RWPE2 (cell line): ENCODE results near the gene C19orf67.

Source experiments
- ATAC-seq: fragments of 200-7000 bp; cut with Tn5 transposase; 3 replicates; pipeline ENCODE4 v1.9.1; 2021; ENCODE audit warnings: low read depth
- DNase-seq: peaks from one replicate; pipeline ENCODE4 v3.0.0-alpha.2; 2020; ENCODE audit warnings: low spot score
- H3K27ac ChIP-seq: fragments of 450-650 bp; 2 replicates; pipeline ENCODE4 v1.5.1; 2017; ENCODE audit warnings: mild to moderate bottlenecking; ENCODE audit not compliant: poor library complexity, severe bottlenecking
- H3K27me3 ChIP-seq: fragments of 250-450 bp; sonication (Bioruptor Pico); 2 replicates; pipeline ENCODE4 v1.5.1; 2021; ENCODE audit warnings: mild to moderate bottlenecking, moderate library complexity; ENCODE audit not compliant: insufficient read depth, poor library complexity, severe bottlenecking
- H3K36me3 ChIP-seq: fragments of 250-450 bp; sonication (Bioruptor Pico); 2 replicates; pipeline ENCODE4 v1.5.1; 2020; ENCODE audit warnings: low read depth, mild to moderate bottlenecking, moderate library complexity
- H3K4me1 ChIP-seq: fragments of 250-450 bp; sonication (Bioruptor Pico); 2 replicates; pipeline ENCODE4 v1.5.1; 2021; ENCODE audit warnings: mild to moderate bottlenecking, moderate library complexity; ENCODE audit not compliant: insufficient read depth, poor library complexity, severe bottlenecking
- H3K4me3 ChIP-seq: fragments of 250-450 bp; sonication (Bioruptor Pico); 2 replicates; pipeline ENCODE4 v1.5.1; 2021; ENCODE audit warnings: mild to moderate bottlenecking, moderate library complexity; ENCODE audit not compliant: severe bottlenecking
- H3K9me3 ChIP-seq: fragments of 250-450 bp; sonication (Bioruptor Pico); 2 replicates; pipeline ENCODE4 v1.5.1; 2021; ENCODE audit warnings: mild to moderate bottlenecking, moderate library complexity; ENCODE audit not compliant: severe bottlenecking
- TF ChIP-seq, protein P1 (sequence below): fragments of 450-650 bp; IDR thresholded peaks from one replicate; pipeline ENCODE4 v1.5.1; 2017; ENCODE audit warnings: mild to moderate bottlenecking, moderate library complexity; ENCODE audit not compliant: poor library complexity, severe bottlenecking

C19orf67 gene

DNA sequence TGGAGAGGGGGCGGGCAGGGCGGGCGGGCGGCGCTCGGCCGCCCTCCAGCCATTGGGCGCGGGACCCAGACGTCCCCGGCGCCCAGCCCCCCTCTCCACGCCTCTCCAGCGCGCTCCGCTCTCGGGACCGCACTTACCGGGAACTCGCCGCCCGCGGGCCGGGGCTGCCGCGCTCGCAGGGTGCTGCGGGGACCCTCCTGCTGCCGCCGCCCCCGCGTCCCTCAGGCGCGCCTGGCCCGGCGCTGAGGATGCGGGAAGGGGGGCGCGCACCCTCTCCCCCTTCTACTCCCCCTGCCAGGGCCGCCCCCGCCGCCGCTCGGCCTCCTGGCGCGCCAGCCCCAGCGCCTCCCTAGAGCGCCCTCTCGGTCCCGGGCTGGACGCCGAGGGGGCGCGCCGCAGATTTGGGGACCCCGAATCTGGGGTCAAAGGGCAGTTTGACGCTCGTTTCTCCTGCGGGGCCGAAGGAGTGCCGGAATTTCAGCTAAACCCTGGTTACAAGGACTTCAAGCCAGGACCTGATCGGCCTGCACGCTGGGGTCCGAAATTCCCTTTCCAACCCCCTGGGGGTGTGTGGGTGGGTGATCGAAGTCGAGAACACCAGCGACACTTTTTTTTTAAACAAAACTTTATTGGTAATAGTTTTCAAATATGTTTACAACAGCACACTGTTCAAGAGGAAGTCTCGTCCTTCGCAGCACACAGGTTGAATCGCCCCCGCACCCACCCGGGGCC, 5.7 kb upstream of the C19orf67 start:
- DNase-seq: no peak
- ATAC-seq: peak; percentile 73
- Histone ChIP-seq H3K4me3 (peak overlapping the region; percentile 70), H3K27ac (peak overlapping the region; percentile 67), H3K36me3 (peaks cover 20% of the 10 kb centered on the region), H3K27me3 (no peaks in the 10 kb centered on the region), H3K4me1 (no peaks in the 10 kb centered on the region), H3K9me3 (no peaks in the 10 kb centered on the region)
- TF ChIP-seq, protein P1, sequence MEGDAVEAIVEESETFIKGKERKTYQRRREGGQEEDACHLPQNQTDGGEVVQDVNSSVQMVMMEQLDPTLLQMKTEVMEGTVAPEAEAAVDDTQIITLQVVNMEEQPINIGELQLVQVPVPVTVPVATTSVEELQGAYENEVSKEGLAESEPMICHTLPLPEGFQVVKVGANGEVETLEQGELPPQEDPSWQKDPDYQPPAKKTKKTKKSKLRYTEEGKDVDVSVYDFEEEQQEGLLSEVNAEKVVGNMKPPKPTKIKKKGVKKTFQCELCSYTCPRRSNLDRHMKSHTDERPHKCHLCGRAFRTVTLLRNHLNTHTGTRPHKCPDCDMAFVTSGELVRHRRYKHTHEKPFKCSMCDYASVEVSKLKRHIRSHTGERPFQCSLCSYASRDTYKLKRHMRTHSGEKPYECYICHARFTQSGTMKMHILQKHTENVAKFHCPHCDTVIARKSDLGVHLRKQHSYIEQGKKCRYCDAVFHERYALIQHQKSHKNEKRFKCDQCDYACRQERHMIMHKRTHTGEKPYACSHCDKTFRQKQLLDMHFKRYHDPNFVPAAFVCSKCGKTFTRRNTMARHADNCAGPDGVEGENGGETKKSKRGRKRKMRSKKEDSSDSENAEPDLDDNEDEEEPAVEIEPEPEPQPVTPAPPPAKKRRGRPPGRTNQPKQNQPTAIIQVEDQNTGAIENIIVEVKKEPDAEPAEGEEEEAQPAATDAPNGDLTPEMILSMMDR: peak; percentile 33

DNA sequence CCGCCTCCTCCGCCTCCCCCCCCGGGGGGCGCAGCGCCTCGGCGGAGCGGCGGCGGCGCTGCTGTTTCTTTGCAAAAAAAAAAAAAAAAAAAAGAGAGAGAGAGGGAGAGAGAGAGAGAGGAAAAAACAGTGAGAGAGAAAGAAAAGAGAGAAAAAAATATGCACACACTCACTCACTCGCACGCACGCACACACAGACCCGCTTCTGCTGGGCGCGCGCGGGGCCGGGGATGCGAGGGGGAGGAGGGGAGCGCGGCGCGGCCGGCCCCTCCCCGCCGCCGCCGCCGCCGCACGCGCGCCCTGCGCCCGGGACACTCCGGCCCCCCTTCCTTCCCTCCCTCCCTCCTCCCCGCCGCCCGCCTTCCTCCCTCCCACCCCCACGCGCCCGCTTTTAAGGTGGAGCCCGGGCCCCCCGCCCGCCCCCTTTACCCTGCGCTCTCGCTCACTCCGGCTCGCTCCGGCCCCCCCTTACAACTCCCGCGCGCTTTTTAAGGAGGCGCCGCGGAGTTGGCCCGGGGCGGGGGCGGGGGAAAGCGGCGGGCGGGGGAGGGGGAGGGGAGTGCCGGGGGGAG, 5.0 kb upstream of the C19orf67 start, which contains the start of gene SAMD1:
TSS of gene SAMD1 (minus strand) at position 243 of the 572 bp plus-strand sequence.
- peak; percentile 54 for ATAC-seq

DNA sequence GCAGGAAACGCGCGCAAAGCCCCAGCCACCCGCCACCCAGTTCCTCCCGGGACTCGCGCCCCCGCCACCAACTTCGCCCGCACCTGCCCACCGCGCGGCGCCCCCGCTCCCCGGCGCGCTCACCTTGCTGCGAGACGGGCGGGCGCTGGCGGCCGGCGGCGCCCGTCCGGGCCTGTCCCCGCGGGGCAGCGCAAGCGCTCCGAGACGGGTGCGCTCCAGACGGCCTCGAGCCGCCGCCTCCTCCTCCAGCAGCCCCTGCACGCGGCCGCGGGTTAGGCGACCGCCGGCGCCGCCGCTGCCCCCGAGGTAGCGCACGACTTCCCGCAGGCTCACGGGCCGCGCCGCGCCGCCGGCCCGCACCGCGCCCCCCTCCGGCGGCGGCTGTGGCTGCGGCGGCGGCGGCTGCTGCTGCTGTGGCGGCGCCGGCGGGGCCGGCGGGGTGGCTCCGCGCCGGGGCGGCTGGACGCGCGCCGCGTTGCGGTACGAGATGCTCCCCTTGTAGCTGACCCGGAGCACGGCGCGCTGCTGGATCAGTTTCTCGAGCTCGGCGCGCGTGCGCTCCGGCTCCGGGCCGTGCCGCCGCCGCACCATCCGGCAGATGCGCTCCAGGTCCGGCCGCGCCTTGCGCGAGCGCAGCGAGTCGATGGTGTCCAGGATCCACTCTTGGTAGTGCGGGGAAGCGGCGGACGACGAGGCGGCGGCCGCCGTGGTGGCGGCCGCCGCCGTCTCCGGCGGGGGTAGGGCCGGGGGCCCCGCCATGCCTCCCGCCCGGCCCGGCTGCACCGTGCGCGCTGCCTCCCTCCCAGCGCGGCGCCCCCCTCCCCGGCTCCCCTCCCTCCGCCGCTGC, 4.3 kb upstream of the C19orf67 start:
- H3K27me3 ChIP-seq: no peaks in the 10 kb centered on the region
- no peaks in the 10 kb centered on the region for H3K9me3 ChIP-seq
- TF ChIP-seq, protein P1: peak; percentile 36
- peak; percentile 35 for ATAC-seq
- H3K4me3 ChIP-seq: peak overlapping the region; percentile 64
- peak overlapping the region; percentile 67 for H3K27ac ChIP-seq
- no peaks in the 10 kb centered on the region for H3K4me1 ChIP-seq
- peaks cover 20% of the 10 kb centered on the region for H3K36me3 ChIP-seq
- DNase-seq: no peak

More for the DNA sequence above, 5.0 kb upstream of the C19orf67 start, which contains the start of gene SAMD1:
- no peaks in the 10 kb centered on the region for H3K9me3 ChIP-seq
- H3K27me3 ChIP-seq: no peaks in the 10 kb centered on the region
- DNase-seq: peak; percentile 89
- TF ChIP-seq, protein P1: no peak
- H3K36me3 ChIP-seq: peaks cover 20% of the 10 kb centered on the region
- H3K4me3 ChIP-seq: peak within 1 kb of the TSS; percentile 70
- peak within 1 kb of the TSS; percentile 67 for H3K27ac ChIP-seq
- no peaks in the 10 kb centered on the region for H3K4me1 ChIP-seq

DNA sequence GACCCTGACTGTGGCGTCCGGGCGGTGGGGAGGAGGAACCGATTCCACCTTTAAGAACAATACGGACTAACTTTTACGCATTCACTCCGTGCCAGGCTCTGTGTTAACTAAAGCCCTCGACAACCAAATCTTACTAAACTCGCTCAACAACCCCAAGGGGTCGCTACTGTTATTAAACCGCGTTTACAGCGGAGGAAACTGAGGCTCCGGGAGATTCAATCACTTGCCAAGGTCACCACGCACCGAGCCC, 3.8 kb upstream of the C19orf67 start:
- Histone ChIP-seq H3K36me3 (peaks cover 20% of the 10 kb centered on the region), H3K27ac (peak overlapping the region; percentile 67), H3K4me1 (no peaks in the 10 kb centered on the region), H3K27me3 (no peaks in the 10 kb centered on the region), H3K9me3 (no peaks in the 10 kb centered on the region), H3K4me3 (peak overlapping the region; percentile 64)
- TF ChIP-seq, protein P1: no peak
- ATAC-seq (no peak), DNase-seq (no peak)
